Endothelial cell of umbilical vein (primary cell): ENCODE measurements around the gene CACNA2D3. TPM values are rescaled to one million over a fixed set of nuclear protein-coding genes. Genes with fewer than 3 reads are reported as not detected.

Source experiments
- BruUV-seq: library from RNA; stranded (reverse); fragments of 400-500 nt; replicated peaks from 2 replicates; lab custom pipeline; 2021; lab: Mats Ljungman, UMichigan
- CTCF ChIA-PET: fragments of 300-600, 350-600 bp; sonication (Branson Sonifier 250); formaldehyde crosslinking; loops from one replicate; lab custom pipeline; 2021; ENCODE audit warnings: antibody characterized with exemption, inconsistent platforms; lab: Charles Lee
- POLR2A ChIA-PET: fragments of 300-600, 350-600 bp; sonication (Branson Sonifier 250); formaldehyde crosslinking; loops from one replicate; lab custom pipeline; 2021; ENCODE audit warnings: antibody characterized with exemption, inconsistent platforms; lab: Charles Lee
- DNase-seq: peaks from one replicate; pipeline ENCODE4 v3.0.0-alpha.2; 2011; ENCODE audit warnings: low read depth, low spot score
- FAIRE-seq: peaks from 2 replicates; lab custom pipeline; 2011; peaks lifted over from hg19 to GRCh38; lab: Jason Lieb, UNC
- H2AFZ ChIP-seq: 2 replicates; pipeline ENCODE4 v1.6.0; 2012; ENCODE audit warnings: low read depth, low read length, control low read depth, inconsistent platforms
- H3K27ac ChIP-seq: 2 replicates; pipeline ENCODE4 v1.5.1; 2011; ENCODE audit warnings: low read depth, mild to moderate bottlenecking, control low read depth, low read length, moderate library complexity; ENCODE audit not compliant: insufficient read depth
- H3K27me3 ChIP-seq, 2 experiments: 2 replicates each; pipeline versions ENCODE4 v1.6.0 to v1.6.1; 2011; ENCODE audit warnings: low read length in 2 of 2, mixed read lengths in 1 of 2; ENCODE audit not compliant: control insufficient read depth in 2 of 2, insufficient read depth in 2 of 2
- H3K36me3 ChIP-seq, 2 experiments: 2 replicates in 1 of 2; 3 replicates in 1 of 2; pipeline ENCODE4 v1.5.1; 2011; ENCODE audit warnings: low read length in 2 of 2, mild to moderate bottlenecking in 1 of 2, moderate library complexity in 1 of 2; ENCODE audit not compliant: control insufficient read depth in 2 of 2, insufficient read depth in 2 of 2; ENCODE audit errors: extremely low read depth in 1 of 2
- H3K4me1 ChIP-seq: 3 replicates; pipeline ENCODE4 v1.5.1; 2011; ENCODE audit warnings: mild to moderate bottlenecking, low read length; ENCODE audit not compliant: control insufficient read depth, insufficient read depth; ENCODE audit errors: extremely low read depth
- H3K4me2 ChIP-seq: 2 replicates; pipeline ENCODE4 v1.6.1; 2011; ENCODE audit warnings: low read length, control low read depth, mixed read lengths; ENCODE audit not compliant: insufficient read depth
- H3K4me3 ChIP-seq, 3 experiments: fragments of 200-600 bp in 1 of 3; sonication (generic), shearing (Covaris generic) in 1 of 3; replicated peaks in 1 of 3; 2 replicates each; pipeline ENCODE4 v1.5.1; 2011 to 2016; ENCODE audit warnings: control low read depth in 3 of 3, low read length in 3 of 3, mild to moderate bottlenecking in 2 of 3, inconsistent platforms in 1 of 3, low read depth in 1 of 3, moderate library complexity in 1 of 3; ENCODE audit not compliant: insufficient read depth in 1 of 3
- H3K79me2 ChIP-seq: 2 replicates; pipeline ENCODE4 v1.6.0; 2012; ENCODE audit warnings: low read length, inconsistent platforms; ENCODE audit not compliant: control insufficient read depth, insufficient read depth
- H3K9ac ChIP-seq: replicated peaks from 2 replicates; pipeline ENCODE3; 2011; ENCODE audit warnings: low read length, control low read depth; ENCODE audit not compliant: insufficient read depth; ENCODE audit errors: extremely low read depth
- H3K9me1 ChIP-seq: replicated peaks from 3 replicates; pipeline ENCODE4 v1.6.0; 2011; ENCODE audit warnings: mild to moderate bottlenecking, low read length; ENCODE audit not compliant: control insufficient read depth, insufficient read depth; ENCODE audit errors: extremely low read depth
- H3K9me3 ChIP-seq: replicated peaks from 2 replicates; pipeline ENCODE4 v1.5.1; 2012; ENCODE audit warnings: low read length, inconsistent platforms; ENCODE audit not compliant: control insufficient read depth, insufficient read depth
- H4K20me1 ChIP-seq: replicated peaks from 2 replicates; pipeline ENCODE3; 2011; ENCODE audit warnings: mild to moderate bottlenecking, low read length; ENCODE audit not compliant: control insufficient read depth, insufficient read depth; ENCODE audit errors: extremely low read depth
- CTCF ChIP-seq, 2 donors: IDR thresholded peaks; 1 replicate in 1 of 2; 2 replicates in 1 of 2; pipeline ENCODE4 v1.5.1; 2011; ENCODE audit warnings: low read length in 2 of 2, mild to moderate bottlenecking in 2 of 2, moderate library complexity in 2 of 2, control low read depth in 1 of 2, inconsistent platforms in 1 of 2, low read depth in 1 of 2; ENCODE audit not compliant: insufficient read depth in 1 of 2; ENCODE audit errors: extremely low read depth in 1 of 2
- EZH2 ChIP-seq: IDR thresholded peaks from 2 replicates; pipeline ENCODE4 v1.6.1; 2012; ENCODE audit warnings: borderline replicate concordance, low read depth, mild to moderate bottlenecking, moderate library complexity, low read length, inconsistent platforms; ENCODE audit not compliant: severe bottlenecking
- FOS ChIP-seq: IDR thresholded peaks from 2 replicates; pipeline ENCODE4 v1.6.1; 2011; ENCODE audit warnings: mild to moderate bottlenecking, low read length, moderate library complexity, borderline replicate concordance; ENCODE audit not compliant: insufficient read depth
- GATA2 ChIP-seq: IDR thresholded peaks from 2 replicates; pipeline ENCODE4 v1.7.0; 2011; ENCODE audit warnings: low read depth, mild to moderate bottlenecking, moderate library complexity, mixed read lengths, low read length; ENCODE audit not compliant: insufficient read length, insufficient read depth
- JUN ChIP-seq: IDR thresholded peaks from 2 replicates; pipeline ENCODE4 v1.6.1; 2011; ENCODE audit warnings: borderline replicate concordance, low read depth; ENCODE audit not compliant: insufficient read length, insufficient read depth
- MYC ChIP-seq: IDR thresholded peaks from one replicate; pipeline ENCODE4 v1.6.1; 2011; ENCODE audit warnings: mild to moderate bottlenecking, low read depth, low read length
- POLR2A ChIP-seq: IDR thresholded peaks from 2 replicates; pipeline ENCODE4 v1.6.1; 2012; ENCODE audit warnings: low read depth, mild to moderate bottlenecking, control low read depth, low read length
- POLR2AphosphoS5 ChIP-seq: IDR thresholded peaks from 2 replicates; pipeline ENCODE4 v1.6.1; 2012; ENCODE audit warnings: low read depth, mild to moderate bottlenecking, control low read depth, low read length, moderate library complexity; ENCODE audit not compliant: insufficient read depth
- dilution Hi-C: fragments of 300-500 bp; cut with MboI; formaldehyde crosslinking; loops from one replicate; pipeline ENCODE4 v1.15.0; 2019; ENCODE audit warnings: low sequenced_read_pairs; ENCODE audit not compliant: extremely low pct_ligation_motif_present
- intact Hi-C: fragments of 100-400 bp; cut with micrococcal nuclease; formaldehyde crosslinking; loops from one replicate; pipeline ENCODE4 v1.10.0; 2022
- polyA plus RNA-seq, 4 experiments: library from polyadenylated mRNA; depleted of rRNA in 3 of 4; stranded (reverse) in 3 of 4; unstranded in 1 of 4; fragments of >200 nt; gene quantifications; 2 replicates each; pipeline versions ENCODE4 v1.2.1 to v1.2.3, GENCODE V29; 2011 to 2012; ENCODE audit warnings: missing spikeins in 1 of 4
- total RNA-seq: library from RNA; stranded (reverse); gene quantifications from 2 replicates; pipeline ENCODE4 v1.2.3, GENCODE V29; 2021
- TF ChIP-seq, protein P1 (sequence below): IDR thresholded peaks from 2 replicates; pipeline ENCODE4 v1.6.1; 2011; ENCODE audit not compliant: insufficient read depth, insufficient read length

CACNA2D3 gene
- total and polyA plus RNA-seq, 2 donors (not counting 3 experiments of a cell fraction or from before 2014, with no cell fraction given): not detected

- no TSS peak for BruUV-seq
- DNase-seq: no peak
- POLR2A ChIA-PET: no interaction called here
- peaks cover 4% of the 10 kb centered on the region for H3K9me3 ChIP-seq
- H4K20me1 ChIP-seq: no peaks in the 10 kb centered on the region
- no peaks in the 10 kb centered on the region for H3K9me1 ChIP-seq
- H3K79me2 ChIP-seq: no peaks in the 10 kb centered on the region
- dilution Hi-C loops (no loop called here), intact Hi-C loops (no loop called here)
- H3K36me3 ChIP-seq: no peaks in the 10 kb centered on the region
- no peak overlapping the region for H3K9ac ChIP-seq
- no peaks in the 10 kb centered on the region for H3K27me3 ChIP-seq
- H3K4me1 ChIP-seq: no peaks in the 10 kb centered on the region
- no peak overlapping the region for H3K4me2 ChIP-seq
- CTCF ChIA-PET: no interaction called here
- TF ChIP-seq EZH2: no peak
- no peak for TF ChIP-seq JUN
- TF ChIP-seq MYC: no peak
- no peak for TF ChIP-seq POLR2A
- TF ChIP-seq, protein P1, sequence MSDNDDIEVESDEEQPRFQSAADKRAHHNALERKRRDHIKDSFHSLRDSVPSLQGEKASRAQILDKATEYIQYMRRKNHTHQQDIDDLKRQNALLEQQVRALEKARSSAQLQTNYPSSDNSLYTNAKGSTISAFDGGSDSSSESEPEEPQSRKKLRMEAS: no peak
- TF ChIP-seq CTCF (IDR thresholded peaks at IDR 0.05; ENCODE audit: extremely low read depth in 1 of 2, insufficient read depth in 1 of 2, low read depth in 1 of 2, low read length in 2 of 2): no peak
- TF ChIP-seq POLR2AphosphoS5: no peak
- TF ChIP-seq FOS: no peak
- TF ChIP-seq GATA2: no peak
- no peak overlapping the region for H2AFZ ChIP-seq
- H3K27ac ChIP-seq: no peak overlapping the region
- no peak overlapping the region for H3K4me3 ChIP-seq
- FAIRE-seq: no peak
Observed at GRCh38 chr3:54202054-54202453, 79.7 kb downstream of the CACNA2D3 start.
